ENCODE measurements around the gene GPC1. TPM values are rescaled to one million over a fixed set of nuclear protein-coding genes. Genes with fewer than 3 reads are reported as not detected.

Gene GPC1
- total RNA-seq, 1 donor from 2014 or later = 14.2 TPM

GRCh38 chr2:240473211-240473610 lies 37.7 kb downstream of the GPC1 start:
- Mint-ChIP-seq H3K27ac (no peak overlapping the region), H3K36me3 (peaks cover 7% of the 10 kb centered on the region), H3K9me3 (peaks cover 23% of the 10 kb centered on the region), H3K27me3 (ENCODE audit: insufficient read depth, low read depth) (peaks cover 6% of the 10 kb centered on the region), H3K4me1 (peaks cover 11% of the 10 kb centered on the region), H3K4me3 (no peak overlapping the region)
- no peaks in the 10 kb centered on the region for H3F3A ChIP-seq (ENCODE audit: low read depth)
- TF ChIP-seq CTCF (IDR thresholded peaks at IDR 0.05) (no peak), EZH2 (IDR thresholded peaks at IDR 0.05) (no peak), EZH2phosphoT487 (IDR thresholded peaks at IDR 0.05) (no peak)
- no peak for DNase-seq (ENCODE audit: low spot score)
- no peak overlapping the region for H3K27ac ChIP-seq
- no peaks in the 10 kb centered on the region for H3K9me3 ChIP-seq (ENCODE audit: low read depth)
- no peak overlapping the region for H3K9ac ChIP-seq
- no peaks in the 10 kb centered on the region for H3K36me3 ChIP-seq
- no peak overlapping the region for H3K4me2 ChIP-seq
- H2AFZ ChIP-seq (replicated peaks) = no peak overlapping the region
- H3K27me3 ChIP-seq = no peaks in the 10 kb centered on the region
- H4K20me1 ChIP-seq (ENCODE audit: low read depth) = peaks cover 2% of the 10 kb centered on the region
- no peaks in the 10 kb centered on the region for H3K79me2 ChIP-seq (ENCODE audit: low read depth)
- H3K4me3 ChIP-seq = no peak overlapping the region
- H3K4me1 ChIP-seq = no peaks in the 10 kb centered on the region

- Mint-ChIP-seq H3K27ac (no peak overlapping the region), H3K4me1 (peaks cover 5% of the 10 kb centered on the region), H3K4me3 (no peak overlapping the region), H3K36me3 (peaks cover 2% of the 10 kb centered on the region), H3K9me3 (peaks cover 16% of the 10 kb centered on the region), H3K27me3 (ENCODE audit: insufficient read depth, low read depth) (no peaks in the 10 kb centered on the region)
- no peak for DNase-seq (ENCODE audit: low spot score)
- Histone ChIP-seq H3K36me3 (no peaks in the 10 kb centered on the region), H3K27me3 (no peaks in the 10 kb centered on the region), H3K79me2 (ENCODE audit: low read depth) (no peaks in the 10 kb centered on the region), H3K9ac (no peak overlapping the region), H3K4me3 (no peak overlapping the region), H2AFZ (replicated peaks) (no peak overlapping the region), H4K20me1 (ENCODE audit: low read depth) (no peaks in the 10 kb centered on the region), H3K4me1 (no peaks in the 10 kb centered on the region), H3F3A (ENCODE audit: low read depth) (no peaks in the 10 kb centered on the region), H3K4me2 (no peak overlapping the region), H3K27ac (no peak overlapping the region), H3K9me3 (ENCODE audit: low read depth) (no peaks in the 10 kb centered on the region)
- no peak for TF ChIP-seq CTCF (IDR thresholded peaks at IDR 0.05)
- TF ChIP-seq EZH2phosphoT487 (IDR thresholded peaks at IDR 0.05) = no peak
- no peak for TF ChIP-seq EZH2 (IDR thresholded peaks at IDR 0.05)
Measured at GRCh38 chr2:240477916-240478315, 42.5 kb downstream of the GPC1 start.

GRCh38 chr2:240478346-240479110 lies 43.1 kb downstream of the GPC1 start:
- no peaks in the 10 kb centered on the region for H4K20me1 ChIP-seq (ENCODE audit: low read depth)
- no peak for DNase-seq (ENCODE audit: low spot score)

More at GRCh38 chr2:240478346-240479110, 43.1 kb downstream of the GPC1 start:
- Mint-ChIP-seq H3K27ac (no peak overlapping the region), H3K4me3 (no peak overlapping the region), H3K27me3 (ENCODE audit: insufficient read depth, low read depth) (no peaks in the 10 kb centered on the region), H3K36me3 (peaks cover 2% of the 10 kb centered on the region), H3K9me3 (peaks cover 10% of the 10 kb centered on the region), H3K4me1 (peaks cover 5% of the 10 kb centered on the region)
- Histone ChIP-seq H3F3A (ENCODE audit: low read depth) (no peaks in the 10 kb centered on the region), H3K4me1 (no peaks in the 10 kb centered on the region), H3K79me2 (ENCODE audit: low read depth) (no peaks in the 10 kb centered on the region), H3K27me3 (no peaks in the 10 kb centered on the region), H2AFZ (replicated peaks) (no peak overlapping the region), H3K9me3 (ENCODE audit: low read depth) (no peaks in the 10 kb centered on the region), H3K9ac (no peak overlapping the region), H3K36me3 (no peaks in the 10 kb centered on the region), H3K27ac (no peak overlapping the region), H3K4me2 (no peak overlapping the region), H3K4me3 (no peak overlapping the region)
- TF ChIP-seq EZH2phosphoT487 (IDR thresholded peaks at IDR 0.05) = no peak
- no peak for TF ChIP-seq CTCF (IDR thresholded peaks at IDR 0.05)
- no peak for TF ChIP-seq EZH2 (IDR thresholded peaks at IDR 0.05)

All from neural progenitor cell (in vitro differentiated cells).